Panc1 (cell line): ENCODE results near the gene SEMA4A.

Experiments
- TCF7L2 ChIP-seq: IDR thresholded peaks from 2 replicates; pipeline ENCODE4 v1.6.1; 2011; ENCODE audit warnings: mild to moderate bottlenecking, low read depth, low read length, inconsistent platforms
- TF ChIP-seq, protein P1 (sequence below): fragments of 450-650 bp; IDR thresholded peaks from 2 replicates; pipeline ENCODE4 v1.5.1; 2017; ENCODE audit warnings: mild to moderate bottlenecking

DNA sequence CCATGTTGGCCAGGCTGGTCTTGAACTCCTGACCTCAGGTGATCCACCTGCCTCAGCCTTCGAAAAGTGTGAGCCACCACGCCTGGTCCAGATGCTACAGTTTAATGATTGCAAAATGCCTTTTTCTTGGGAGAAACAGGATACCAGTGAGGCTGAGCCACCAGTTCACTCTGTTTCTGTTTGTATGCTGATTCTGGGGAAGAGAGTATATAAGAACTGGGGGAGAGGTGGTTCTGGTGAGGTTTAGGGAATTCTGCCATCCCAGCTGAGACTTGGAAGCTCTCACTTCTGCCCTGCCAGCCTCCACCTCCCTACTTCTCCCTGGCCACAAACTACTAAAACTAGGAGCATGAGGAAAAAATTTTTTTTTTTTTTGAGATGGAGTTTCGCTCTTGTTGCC is 51.3 kb downstream of the SEMA4A start:
- TF ChIP-seq, protein P1, sequence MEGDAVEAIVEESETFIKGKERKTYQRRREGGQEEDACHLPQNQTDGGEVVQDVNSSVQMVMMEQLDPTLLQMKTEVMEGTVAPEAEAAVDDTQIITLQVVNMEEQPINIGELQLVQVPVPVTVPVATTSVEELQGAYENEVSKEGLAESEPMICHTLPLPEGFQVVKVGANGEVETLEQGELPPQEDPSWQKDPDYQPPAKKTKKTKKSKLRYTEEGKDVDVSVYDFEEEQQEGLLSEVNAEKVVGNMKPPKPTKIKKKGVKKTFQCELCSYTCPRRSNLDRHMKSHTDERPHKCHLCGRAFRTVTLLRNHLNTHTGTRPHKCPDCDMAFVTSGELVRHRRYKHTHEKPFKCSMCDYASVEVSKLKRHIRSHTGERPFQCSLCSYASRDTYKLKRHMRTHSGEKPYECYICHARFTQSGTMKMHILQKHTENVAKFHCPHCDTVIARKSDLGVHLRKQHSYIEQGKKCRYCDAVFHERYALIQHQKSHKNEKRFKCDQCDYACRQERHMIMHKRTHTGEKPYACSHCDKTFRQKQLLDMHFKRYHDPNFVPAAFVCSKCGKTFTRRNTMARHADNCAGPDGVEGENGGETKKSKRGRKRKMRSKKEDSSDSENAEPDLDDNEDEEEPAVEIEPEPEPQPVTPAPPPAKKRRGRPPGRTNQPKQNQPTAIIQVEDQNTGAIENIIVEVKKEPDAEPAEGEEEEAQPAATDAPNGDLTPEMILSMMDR = no peak
- no peak for TF ChIP-seq TCF7L2
